ENCODE measurements around the gene STAT2.

GRCh38 chr12:56326533-56326932, 33.4 kb downstream of the STAT2 start:
- TF ChIP-seq BRD4 (IDR thresholded peaks at IDR 0.05) (no peak), ESRRA (IDR thresholded peaks at IDR 0.05; ENCODE audit: borderline replicate concordance, low read depth) (no peak), ATF4 (CRISPR knock-in tag; IDR thresholded peaks at IDR 0.05) (no peak), RBM15 (IDR thresholded peaks at IDR 0.05; ENCODE audit: insufficient read depth, low read length) (no peak), RFX7 (CRISPR knock-in tag; IDR thresholded peaks at IDR 0.05) (no peak), ZBTB33 (CRISPR knock-in tag; IDR thresholded peaks at IDR 0.05) (no peak), ZBTB8A (IDR thresholded peaks at IDR 0.05; ENCODE audit: partially characterized antibody) (no peak), ZNF133 (CRISPR knock-in tag; IDR thresholded peaks at IDR 0.05) (no peak), ZBTB7A (IDR thresholded peaks at IDR 0.05; ENCODE audit: borderline replicate concordance, control insufficient read depth, low read depth, low read length) (no peak), EZH2 (IDR thresholded peaks at IDR 0.05; ENCODE audit: borderline replicate concordance, low read depth, low read length) (no peak), ZNF212 (CRISPR knock-in tag; IDR thresholded peaks at IDR 0.05) (no peak)
- TF ChIP-seq, protein P1, sequence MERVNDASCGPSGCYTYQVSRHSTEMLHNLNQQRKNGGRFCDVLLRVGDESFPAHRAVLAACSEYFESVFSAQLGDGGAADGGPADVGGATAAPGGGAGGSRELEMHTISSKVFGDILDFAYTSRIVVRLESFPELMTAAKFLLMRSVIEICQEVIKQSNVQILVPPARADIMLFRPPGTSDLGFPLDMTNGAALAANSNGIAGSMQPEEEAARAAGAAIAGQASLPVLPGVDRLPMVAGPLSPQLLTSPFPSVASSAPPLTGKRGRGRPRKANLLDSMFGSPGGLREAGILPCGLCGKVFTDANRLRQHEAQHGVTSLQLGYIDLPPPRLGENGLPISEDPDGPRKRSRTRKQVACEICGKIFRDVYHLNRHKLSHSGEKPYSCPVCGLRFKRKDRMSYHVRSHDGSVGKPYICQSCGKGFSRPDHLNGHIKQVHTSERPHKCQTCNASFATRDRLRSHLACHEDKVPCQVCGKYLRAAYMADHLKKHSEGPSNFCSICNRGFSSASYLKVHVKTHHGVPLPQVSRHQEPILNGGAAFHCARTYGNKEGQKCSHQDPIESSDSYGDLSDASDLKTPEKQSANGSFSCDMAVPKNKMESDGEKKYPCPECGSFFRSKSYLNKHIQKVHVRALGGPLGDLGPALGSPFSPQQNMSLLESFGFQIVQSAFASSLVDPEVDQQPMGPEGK (CRISPR knock-in tag; IDR thresholded peaks at IDR 0.05; ENCODE audit: borderline replicate concordance) = no peak
- TF ChIP-seq, protein P2, sequence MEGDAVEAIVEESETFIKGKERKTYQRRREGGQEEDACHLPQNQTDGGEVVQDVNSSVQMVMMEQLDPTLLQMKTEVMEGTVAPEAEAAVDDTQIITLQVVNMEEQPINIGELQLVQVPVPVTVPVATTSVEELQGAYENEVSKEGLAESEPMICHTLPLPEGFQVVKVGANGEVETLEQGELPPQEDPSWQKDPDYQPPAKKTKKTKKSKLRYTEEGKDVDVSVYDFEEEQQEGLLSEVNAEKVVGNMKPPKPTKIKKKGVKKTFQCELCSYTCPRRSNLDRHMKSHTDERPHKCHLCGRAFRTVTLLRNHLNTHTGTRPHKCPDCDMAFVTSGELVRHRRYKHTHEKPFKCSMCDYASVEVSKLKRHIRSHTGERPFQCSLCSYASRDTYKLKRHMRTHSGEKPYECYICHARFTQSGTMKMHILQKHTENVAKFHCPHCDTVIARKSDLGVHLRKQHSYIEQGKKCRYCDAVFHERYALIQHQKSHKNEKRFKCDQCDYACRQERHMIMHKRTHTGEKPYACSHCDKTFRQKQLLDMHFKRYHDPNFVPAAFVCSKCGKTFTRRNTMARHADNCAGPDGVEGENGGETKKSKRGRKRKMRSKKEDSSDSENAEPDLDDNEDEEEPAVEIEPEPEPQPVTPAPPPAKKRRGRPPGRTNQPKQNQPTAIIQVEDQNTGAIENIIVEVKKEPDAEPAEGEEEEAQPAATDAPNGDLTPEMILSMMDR (IDR thresholded peaks at IDR 0.05 in 2 of 3, conservative IDR thresholded peaks at IDR 0.05 in 1 of 3; ENCODE audit: insufficient read depth in 2 of 3, low read depth in 1 of 3, low read length in 3 of 3) = no peak

Data from K562 (cell line).